CD4-positive, CD25-positive, alpha-beta regulatory T cell (primary cell): Measurements from ENCODE around the gene PLXNA4. TPM values are rescaled to one million over a fixed set of nuclear protein-coding genes. Genes with fewer than 3 reads are reported as not detected.

Experiments
- ATAC-seq, 2 donors: fragments of 150-1000 bp; cut with Tn5 transposase; one replicate each; pipeline ENCODE4 v1.10.0; 2021; ENCODE audit warnings: low read depth in 2 of 2, moderate number of reproducible peaks in 2 of 2, moderate library complexity in 1 of 2
- DNase-seq, 3 donors: peaks; one replicate each; pipeline versions ENCODE4 v3.0.0 to v3.0.0-alpha.2; 2012 to 2022; ENCODE audit warnings: mixed read lengths in 1 of 3
- H3K27ac ChIP-seq: one replicate; pipeline ENCODE4 v1.7.0; 2013; ENCODE audit warnings: mild to moderate bottlenecking, low read length; ENCODE audit not compliant: insufficient read depth, poor library complexity, severe bottlenecking
- H3K27me3 ChIP-seq: one replicate; pipeline ENCODE4 v1.7.0; 2013; ENCODE audit warnings: low read length; ENCODE audit not compliant: control insufficient read depth, insufficient read depth
- H3K36me3 ChIP-seq: one replicate; pipeline ENCODE4 v1.7.0; 2013; ENCODE audit warnings: mild to moderate bottlenecking, low read length, moderate library complexity; ENCODE audit not compliant: control insufficient read depth, insufficient read depth
- H3K4me1 ChIP-seq: 2 replicates; pipeline ENCODE4 v1.7.0; 2013; ENCODE audit warnings: mild to moderate bottlenecking, low read length; ENCODE audit not compliant: insufficient read depth, control insufficient read depth, poor library complexity, severe bottlenecking
- H3K4me3 ChIP-seq: one replicate; pipeline ENCODE4 v1.7.0; 2013; ENCODE audit warnings: low read depth, mild to moderate bottlenecking, low read length, moderate library complexity
- H3K9me3 ChIP-seq, 2 experiments: 1 replicate in 1 of 2; 2 replicates in 1 of 2; pipeline ENCODE4 v1.7.0; 2013; ENCODE audit warnings: low read length in 2 of 2, mild to moderate bottlenecking in 1 of 2, moderate library complexity in 1 of 2; ENCODE audit not compliant: control insufficient read depth in 2 of 2
- H3K27ac Mint-ChIP-seq, 3 donors: one replicate each; pipeline ENCODE4 v1.8.0; 2020 to 2022; ENCODE audit warnings: mild to moderate bottlenecking in 3 of 3, mixed read lengths in 3 of 3, moderate library complexity in 2 of 3
- H3K27me3 Mint-ChIP-seq: one replicate; pipeline ENCODE4 v1.8.0; 2022; ENCODE audit warnings: mild to moderate bottlenecking, mixed read lengths
- H3K36me3 Mint-ChIP-seq: one replicate; pipeline ENCODE4 v1.8.0; 2020; ENCODE audit warnings: mixed read lengths
- H3K4me1 Mint-ChIP-seq, 4 donors: one replicate each; pipeline ENCODE4 v1.8.0; 2020 to 2022; ENCODE audit warnings: mixed read lengths in 4 of 4, mild to moderate bottlenecking in 1 of 4
- H3K4me3 Mint-ChIP-seq, 4 donors: one replicate each; pipeline ENCODE4 v1.8.0; 2020 to 2022; ENCODE audit warnings: mild to moderate bottlenecking in 4 of 4, mixed read lengths in 4 of 4, moderate library complexity in 3 of 4
- H3K9me3 Mint-ChIP-seq, 7 donors: one replicate each; pipeline ENCODE4 v1.8.0; 2020 to 2022; ENCODE audit warnings: mixed read lengths in 7 of 7, mild to moderate bottlenecking in 3 of 7, moderate library complexity in 2 of 7
- polyA plus RNA-seq, 4 donors: library from polyadenylated mRNA; unstranded; fragments of 300-500 nt; fragmentation: Illumina TruSeq; gene quantifications; one replicate each; pipeline ENCODE4 v1.2.3, GENCODE V29; 2021
- total RNA-seq: library from RNA; stranded (reverse); gene quantifications from one replicate; pipeline ENCODE4 v1.2.3, GENCODE V29; 2022

Gene PLXNA4
- total and polyA plus RNA-seq, 5 donors from 2014 or later: 0.27 TPM; not detected in 4

DNA sequence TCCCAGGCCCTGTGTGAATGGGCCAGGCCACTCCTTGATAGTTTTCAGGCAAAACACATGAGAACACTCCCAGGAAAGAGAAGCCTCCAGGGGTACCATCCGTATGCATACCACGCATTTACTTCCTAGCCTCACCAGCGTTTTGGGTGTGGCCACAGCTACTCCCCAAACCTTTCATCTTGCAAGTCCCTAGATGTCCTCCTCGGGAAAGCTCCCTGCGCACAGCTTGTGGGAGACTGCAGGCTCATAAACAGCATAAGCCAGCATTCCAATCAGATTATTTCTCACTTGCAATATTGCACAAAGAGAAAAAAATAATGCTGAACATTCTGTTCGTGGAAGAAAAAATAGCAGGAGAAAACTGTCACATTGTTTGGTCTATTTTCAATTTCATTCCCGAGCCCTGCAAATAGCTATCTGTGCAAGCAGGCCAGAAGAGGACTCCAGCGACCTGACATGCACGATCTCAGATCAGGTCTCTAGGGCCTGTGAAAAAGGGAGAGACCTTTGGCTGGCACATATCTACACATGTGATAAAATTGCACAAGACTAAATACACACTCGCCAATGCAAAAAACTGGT, 175.6 kb downstream of the PLXNA4 start:
- no peaks in the 10 kb centered on the region for H3K36me3 ChIP-seq
- H3K4me1 Mint-ChIP-seq: no peaks in the 10 kb centered on the region
- no peaks in the 10 kb centered on the region for H3K9me3 ChIP-seq
- H3K27ac ChIP-seq: no peak overlapping the region
- H3K36me3 Mint-ChIP-seq: no peaks in the 10 kb centered on the region
- ATAC-seq (no peak), DNase-seq (no peak)
- no peaks in the 10 kb centered on the region for H3K27me3 ChIP-seq
- H3K4me1 ChIP-seq: no peaks in the 10 kb centered on the region
- H3K27me3 Mint-ChIP-seq: peaks cover 16% of the 10 kb centered on the region
- no peak overlapping the region for H3K27ac Mint-ChIP-seq
- H3K4me3 Mint-ChIP-seq: no peak overlapping the region
- H3K9me3 Mint-ChIP-seq: peaks cover 0 to 2% (median 0%) of the 10 kb centered on the region in 7 donors
- no peak overlapping the region for H3K4me3 ChIP-seq

DNA sequence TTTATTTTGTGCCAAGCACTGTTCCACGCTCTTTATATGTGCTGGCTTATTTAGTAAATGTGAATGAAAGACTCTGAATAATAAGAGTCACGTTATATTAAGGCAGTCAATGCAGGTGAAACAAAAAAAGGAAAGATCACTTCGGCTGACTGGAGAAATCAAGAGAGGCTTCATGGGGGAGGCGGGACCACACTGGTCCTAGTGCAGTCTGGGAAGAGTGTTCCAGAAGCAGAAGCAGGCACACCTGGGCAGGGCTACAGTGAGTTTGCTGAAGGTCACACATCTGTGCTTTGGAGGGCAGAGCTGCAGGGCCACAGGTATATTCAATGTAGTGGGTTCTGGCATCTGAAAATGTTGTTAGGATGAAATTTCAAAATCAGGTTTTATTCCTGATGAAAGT, 176.9 kb downstream of the PLXNA4 start:
- DNase-seq (no peak), ATAC-seq (no peak)
- Histone ChIP-seq H3K27me3 (no peaks in the 10 kb centered on the region), H3K36me3 (no peaks in the 10 kb centered on the region), H3K4me1 (no peaks in the 10 kb centered on the region), H3K9me3 (no peaks in the 10 kb centered on the region), H3K4me3 (no peak overlapping the region), H3K27ac (no peak overlapping the region)
- Mint-ChIP-seq H3K27me3 (peaks cover 10% of the 10 kb centered on the region), H3K4me3 (no peak overlapping the region), H3K9me3 (no peaks in the 10 kb centered on the region), H3K4me1 (no peaks in the 10 kb centered on the region), H3K36me3 (no peaks in the 10 kb centered on the region), H3K27ac (no peak overlapping the region)

DNA sequence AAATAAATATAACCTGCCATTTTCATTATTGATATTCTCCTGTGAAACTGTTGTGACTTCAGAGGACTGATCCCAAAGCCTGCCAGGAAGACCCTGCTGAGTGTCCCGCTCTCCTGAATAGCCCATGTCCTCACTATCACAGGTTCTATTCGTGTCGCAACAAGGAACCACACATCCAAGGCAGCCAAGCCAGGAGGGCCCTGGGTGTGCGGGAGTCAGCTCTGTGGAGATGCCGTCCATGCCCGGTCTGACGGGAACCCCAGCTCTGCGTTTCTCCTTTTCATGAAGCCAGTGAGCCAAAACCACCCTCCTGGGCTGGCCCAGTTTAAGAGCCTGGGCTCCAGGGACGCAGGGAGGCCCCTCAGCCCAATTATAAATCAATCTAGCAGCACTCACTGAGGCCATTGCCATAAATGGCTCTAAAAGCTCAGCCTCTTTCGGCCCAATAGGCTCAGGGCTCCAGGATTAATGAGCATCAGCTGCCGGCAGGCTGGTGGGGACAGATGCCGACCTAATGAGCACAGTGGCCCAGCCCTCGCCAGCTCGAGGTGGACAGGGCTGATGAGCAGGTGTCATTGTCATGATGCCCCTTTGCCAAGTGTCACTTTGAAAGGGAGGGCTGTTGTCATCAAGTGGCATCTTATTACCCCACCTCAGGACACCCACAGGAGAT, 177.9 kb downstream of the PLXNA4 start:
- DNase-seq: no peak
- Mint-ChIP-seq H3K36me3 (no peaks in the 10 kb centered on the region), H3K27me3 (peaks cover 9% of the 10 kb centered on the region)

DNA sequence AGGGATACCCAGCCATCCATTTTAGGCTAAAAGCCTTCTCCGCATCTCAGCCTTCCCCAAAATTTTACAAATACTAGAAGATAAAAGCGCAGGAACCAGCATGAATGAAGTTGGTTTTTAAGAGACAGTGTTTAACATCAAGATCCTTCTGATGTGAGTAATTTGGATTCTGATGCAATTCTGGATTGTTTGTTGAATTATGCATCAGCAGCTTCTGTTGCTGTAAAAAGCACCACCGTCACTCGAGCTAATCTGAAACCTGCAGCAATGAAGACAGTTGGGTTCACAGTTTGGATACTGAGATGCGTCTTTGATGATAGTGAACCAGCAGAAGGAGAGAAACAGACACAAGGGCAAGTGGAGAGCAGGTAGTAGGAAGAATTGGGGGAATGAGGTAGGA, 179.2 kb downstream of the PLXNA4 start:
- Mint-ChIP-seq H3K27me3 (peaks cover 9% of the 10 kb centered on the region), H3K4me1 (no peaks in the 10 kb centered on the region), H3K9me3 (no peaks in the 10 kb centered on the region), H3K36me3 (no peaks in the 10 kb centered on the region), H3K27ac (no peak overlapping the region), H3K4me3 (no peak overlapping the region)
- no peaks in the 10 kb centered on the region for H3K9me3 ChIP-seq
- ATAC-seq (no peak), DNase-seq (no peak)
- no peaks in the 10 kb centered on the region for H3K27me3 ChIP-seq
- H3K4me1 ChIP-seq: no peaks in the 10 kb centered on the region
- no peak overlapping the region for H3K4me3 ChIP-seq
- no peaks in the 10 kb centered on the region for H3K36me3 ChIP-seq
- no peak overlapping the region for H3K27ac ChIP-seq

More for the DNA sequence above, 177.9 kb downstream of the PLXNA4 start:
- Histone ChIP-seq H3K4me1 (no peaks in the 10 kb centered on the region), H3K36me3 (no peaks in the 10 kb centered on the region), H3K27ac (no peak overlapping the region), H3K9me3 (no peaks in the 10 kb centered on the region), H3K27me3 (no peaks in the 10 kb centered on the region), H3K4me3 (no peak overlapping the region)
- Mint-ChIP-seq H3K4me3 (no peak overlapping the region), H3K4me1 (no peaks in the 10 kb centered on the region), H3K27ac (peak overlapping the region in 1 of 3 donors; percentile 48), H3K9me3 (no peaks in the 10 kb centered on the region)
- no peak for ATAC-seq

DNA sequence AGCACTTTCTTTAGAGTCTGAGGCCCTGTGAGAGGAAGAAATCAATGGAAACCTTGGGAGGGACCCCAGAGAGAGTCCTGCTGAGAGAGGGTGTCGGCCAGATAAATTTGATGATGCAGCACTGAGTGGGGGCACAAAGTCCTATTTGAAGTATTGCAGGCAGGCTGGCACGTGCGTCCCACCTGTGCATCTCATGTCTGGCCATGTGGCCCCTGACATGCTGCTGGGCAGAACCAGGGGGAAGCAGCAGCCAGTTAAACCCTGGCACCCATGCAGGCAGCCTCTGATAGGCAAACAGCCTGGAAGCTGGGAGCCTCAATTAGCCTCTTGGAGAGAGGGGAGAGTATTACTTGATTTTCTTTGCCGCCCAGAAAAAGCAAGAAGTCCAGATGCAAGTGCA, 180.9 kb downstream of the PLXNA4 start:
- Histone ChIP-seq H3K4me1 (no peaks in the 10 kb centered on the region), H3K27me3 (no peaks in the 10 kb centered on the region), H3K27ac (no peak overlapping the region), H3K4me3 (no peak overlapping the region), H3K9me3 (no peaks in the 10 kb centered on the region), H3K36me3 (no peaks in the 10 kb centered on the region)
- no peak for ATAC-seq
- peaks cover 0 to 3% (median 0%) of the 10 kb centered on the region in 7 donors for H3K9me3 Mint-ChIP-seq
- H3K4me3 Mint-ChIP-seq: no peak overlapping the region
- no peaks in the 10 kb centered on the region for H3K4me1 Mint-ChIP-seq
- no peak for DNase-seq
- peaks cover 6% of the 10 kb centered on the region for H3K27me3 Mint-ChIP-seq
- H3K36me3 Mint-ChIP-seq: no peaks in the 10 kb centered on the region
- H3K27ac Mint-ChIP-seq: no peak overlapping the region

- Mint-ChIP-seq H3K9me3 (peaks cover 0 to 3% (median 0%) of the 10 kb centered on the region in 7 donors), H3K36me3 (no peaks in the 10 kb centered on the region), H3K4me1 (no peaks in the 10 kb centered on the region), H3K4me3 (no peak overlapping the region), H3K27ac (no peak overlapping the region), H3K27me3 (peaks cover 5% of the 10 kb centered on the region)
- H3K4me3 ChIP-seq: no peak overlapping the region
- peak in 2 of 3 donors; percentile 9 to 43 for DNase-seq
- H3K4me1 ChIP-seq: no peaks in the 10 kb centered on the region
- no peaks in the 10 kb centered on the region for H3K36me3 ChIP-seq
- no peaks in the 10 kb centered on the region for H3K9me3 ChIP-seq
- H3K27ac ChIP-seq: no peak overlapping the region
- ATAC-seq: no peak
- H3K27me3 ChIP-seq: no peaks in the 10 kb centered on the region
Observed at GRCh38 chr7:132394283-132395198, 181.7 kb downstream of the PLXNA4 start.

DNA sequence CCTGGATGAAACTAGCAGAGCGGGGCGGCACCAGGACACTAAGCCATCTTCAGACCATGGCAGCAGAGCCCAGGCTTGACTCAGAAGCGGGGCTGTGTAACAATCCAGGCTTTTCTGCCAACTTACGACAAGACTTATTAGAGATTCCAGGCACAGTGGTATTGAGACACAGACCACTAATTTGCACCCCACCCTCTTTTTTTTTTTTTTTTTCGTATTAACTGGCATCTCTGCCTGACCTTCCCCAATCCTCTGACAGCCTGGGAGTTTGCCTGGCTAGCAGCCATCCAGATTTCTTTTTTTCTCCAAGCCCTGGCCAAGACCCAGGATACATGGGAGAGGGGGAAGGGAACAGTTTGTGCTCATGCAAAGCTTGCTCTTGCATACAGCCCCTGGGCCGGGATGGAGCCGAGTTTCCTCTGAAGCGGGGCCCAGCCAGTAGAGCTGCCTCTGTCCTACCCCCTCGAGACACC, 182.4 kb downstream of the PLXNA4 start:
- Mint-ChIP-seq H3K27ac (no peak overlapping the region), H3K4me1 (no peaks in the 10 kb centered on the region), H3K27me3 (no peaks in the 10 kb centered on the region), H3K36me3 (no peaks in the 10 kb centered on the region), H3K4me3 (no peak overlapping the region), H3K9me3 (peaks cover 0 to 3% (median 0%) of the 10 kb centered on the region in 7 donors)
- no peaks in the 10 kb centered on the region for H3K27me3 ChIP-seq
- ATAC-seq (no peak), DNase-seq (no peak)
- no peaks in the 10 kb centered on the region for H3K9me3 ChIP-seq
- H3K4me3 ChIP-seq: no peak overlapping the region
- H3K4me1 ChIP-seq: no peaks in the 10 kb centered on the region
- H3K27ac ChIP-seq: no peak overlapping the region
- H3K36me3 ChIP-seq: no peaks in the 10 kb centered on the region
